Activated CD8-positive, alpha-beta memory T cell treated with anti-CD3 and anti-CD28 coated beads, Interleukin-2, amount 50 U/mL, for 24 hours (primary cell): ENCODE data around the gene BRICD5.
A peak's percentile ranks its signal among the peaks of the same experiment; 100 is the strongest.
"Not testable (repeated sequence)": the region's sequence is repeated elsewhere in the genome, so short reads cannot be mapped to it uniquely, and the experiment has no call there.

Experiments
- DNase-seq: peaks from one replicate; pipeline ENCODE4 v3.0.0-alpha.2; 2020; ENCODE audit errors: extremely low read depth

BRICD5 gene

GRCh38 chr16:2210386-2211365, at the start of gene BRICD5:
Gene BRICD5 (minus strand): TSS chr16:2210863. CDS start chr16:2210833, 30 bp downstream.
- no peak for DNase-seq

GRCh38 chr16:2260250-2260649, 49.6 kb upstream of the BRICD5 start:
- no peak for DNase-seq

- DNase-seq = not testable (repeated sequence)
Observed at GRCh38 chr16:2258530-2258929, 47.9 kb upstream of the BRICD5 start.

GRCh38 chr16:2257726-2258125, 47.1 kb upstream of the BRICD5 start:
- no peak for DNase-seq

DNA sequence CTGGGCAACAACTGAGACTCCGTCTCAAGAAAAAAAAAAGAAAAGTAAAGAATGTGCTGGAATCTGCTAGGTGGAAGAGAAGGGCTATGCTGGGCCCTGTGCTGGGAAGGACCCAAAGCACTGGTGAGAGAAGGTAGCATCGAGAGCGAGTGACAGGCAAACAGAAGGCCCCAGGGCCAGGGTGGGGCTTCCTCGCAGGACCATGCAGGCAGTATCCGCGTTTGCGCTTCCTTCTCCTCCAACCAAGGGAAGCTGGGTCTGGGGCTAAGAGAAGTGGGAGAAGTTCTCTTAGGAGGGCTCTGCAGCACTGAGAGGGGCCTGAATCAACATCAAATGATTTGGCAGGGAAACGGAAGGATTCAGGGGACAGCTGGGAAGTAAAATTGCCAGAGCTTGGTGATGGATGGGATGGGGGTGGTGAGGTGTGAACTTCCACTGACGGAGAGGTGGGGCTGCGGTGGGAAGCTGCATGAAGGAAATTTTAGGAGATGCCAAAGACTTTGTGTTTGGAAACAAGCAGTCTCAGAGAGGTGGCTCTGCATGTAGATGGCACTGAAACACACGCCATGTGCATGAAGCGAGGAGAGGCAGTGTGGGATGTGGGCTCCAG, 46.0 kb upstream of the BRICD5 start:
- DNase-seq = no peak

DNA sequence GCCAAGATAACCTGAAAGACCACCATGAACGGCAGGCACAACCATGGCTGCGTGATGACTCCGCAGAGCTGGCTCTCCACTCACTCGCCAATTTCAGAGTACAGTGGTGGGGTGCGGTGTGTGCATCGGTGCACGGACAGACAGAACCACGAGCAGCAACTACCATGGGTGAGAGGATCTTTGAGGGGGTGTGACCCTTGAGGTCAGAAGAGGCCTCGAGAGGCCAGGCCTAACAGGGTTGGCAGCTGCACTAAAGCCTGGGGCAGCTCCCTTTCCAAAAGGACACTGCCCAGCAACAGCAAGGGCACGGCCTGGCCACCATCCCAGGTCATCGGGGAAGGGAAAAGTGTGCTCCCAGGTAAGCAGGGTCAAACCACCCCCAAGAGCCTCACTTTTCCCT, 42.6 kb upstream of the BRICD5 start:
- no peak for DNase-seq

- no peak for DNase-seq
Observed at GRCh38 chr16:2252806-2253148, 42.1 kb upstream of the BRICD5 start.

DNA sequence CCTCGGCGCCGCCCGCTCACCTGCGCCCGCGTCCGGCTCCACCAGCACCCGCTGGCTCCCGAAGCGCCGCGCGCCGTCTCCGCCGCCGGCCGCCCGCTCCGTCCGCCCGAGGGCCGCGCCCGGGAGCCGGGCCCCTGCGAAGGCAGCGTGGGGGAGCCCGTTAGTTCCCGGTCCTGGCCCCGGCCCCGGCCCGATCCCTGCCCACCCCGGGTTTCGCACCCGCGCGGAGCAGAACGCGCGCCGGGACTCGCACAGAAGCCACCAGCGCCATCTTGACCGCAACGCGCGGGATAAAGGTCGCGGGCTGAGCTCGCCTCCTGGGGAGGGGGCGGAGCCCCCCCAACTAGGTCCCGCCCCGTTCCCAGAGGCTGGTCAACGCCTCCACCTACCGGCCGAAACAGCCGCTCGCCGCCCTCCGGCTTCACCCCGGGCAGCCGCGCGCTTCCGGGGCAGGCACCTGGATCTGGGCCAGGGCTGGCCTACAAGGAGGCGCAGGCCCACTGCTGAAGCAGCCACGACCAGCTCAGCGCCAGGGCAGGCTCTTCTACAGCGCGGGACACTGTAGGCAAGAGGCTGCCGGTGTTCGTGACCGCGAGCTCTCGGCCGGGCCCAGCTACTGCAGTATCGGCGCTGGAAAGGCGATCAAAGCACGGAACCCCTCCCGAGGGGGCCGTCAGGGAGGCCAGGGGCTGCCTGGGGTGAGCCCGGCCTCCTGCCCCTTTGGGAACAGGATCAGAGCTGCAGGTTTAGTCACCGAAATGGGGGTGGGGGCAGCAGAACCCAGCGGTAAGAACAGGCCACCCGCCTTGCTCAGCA, 40.8 kb upstream of the BRICD5 start, which contains the start of gene ECI1:
Gene ECI1, minus strand, starts transcription at position 292 of the 816 bp plus-strand sequence. Its CDS starts 21 bp downstream, at position 271.
- DNase-seq = peak; percentile 43

DNA sequence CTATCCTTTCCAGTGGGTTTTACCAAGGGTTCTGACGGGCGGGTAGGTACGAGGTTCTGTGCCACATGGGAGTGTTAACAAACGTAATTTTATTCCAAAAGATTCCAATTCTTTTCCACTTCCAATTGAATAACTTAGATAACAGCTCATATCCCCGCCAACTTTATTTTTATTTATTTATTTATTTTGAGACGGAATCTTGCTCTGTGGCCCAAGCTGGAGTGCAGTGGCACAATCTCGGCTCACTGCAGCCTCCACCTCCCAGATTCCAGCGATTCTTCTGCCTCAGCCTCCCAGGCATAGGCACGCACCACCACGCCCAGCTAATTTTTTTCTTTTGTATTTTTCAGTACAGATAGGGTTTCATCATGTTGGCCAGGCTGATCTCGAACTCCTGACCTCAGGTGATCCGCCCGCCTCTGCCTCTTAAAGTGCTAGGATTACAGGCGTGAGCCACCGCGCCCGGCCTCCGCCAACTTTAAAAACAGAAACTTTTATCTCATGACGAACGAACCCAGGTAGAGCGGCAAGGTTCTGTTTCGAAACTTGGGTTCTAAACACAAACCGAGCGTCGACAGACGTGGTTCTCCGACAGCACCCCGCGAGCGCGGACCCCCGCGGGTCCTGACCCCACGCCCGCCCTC, 40.1 kb upstream of the BRICD5 start:
- DNase-seq = no peak

- no peak for DNase-seq
Observed at GRCh38 chr16:2246301-2246885, 35.7 kb upstream of the BRICD5 start.

DNA sequence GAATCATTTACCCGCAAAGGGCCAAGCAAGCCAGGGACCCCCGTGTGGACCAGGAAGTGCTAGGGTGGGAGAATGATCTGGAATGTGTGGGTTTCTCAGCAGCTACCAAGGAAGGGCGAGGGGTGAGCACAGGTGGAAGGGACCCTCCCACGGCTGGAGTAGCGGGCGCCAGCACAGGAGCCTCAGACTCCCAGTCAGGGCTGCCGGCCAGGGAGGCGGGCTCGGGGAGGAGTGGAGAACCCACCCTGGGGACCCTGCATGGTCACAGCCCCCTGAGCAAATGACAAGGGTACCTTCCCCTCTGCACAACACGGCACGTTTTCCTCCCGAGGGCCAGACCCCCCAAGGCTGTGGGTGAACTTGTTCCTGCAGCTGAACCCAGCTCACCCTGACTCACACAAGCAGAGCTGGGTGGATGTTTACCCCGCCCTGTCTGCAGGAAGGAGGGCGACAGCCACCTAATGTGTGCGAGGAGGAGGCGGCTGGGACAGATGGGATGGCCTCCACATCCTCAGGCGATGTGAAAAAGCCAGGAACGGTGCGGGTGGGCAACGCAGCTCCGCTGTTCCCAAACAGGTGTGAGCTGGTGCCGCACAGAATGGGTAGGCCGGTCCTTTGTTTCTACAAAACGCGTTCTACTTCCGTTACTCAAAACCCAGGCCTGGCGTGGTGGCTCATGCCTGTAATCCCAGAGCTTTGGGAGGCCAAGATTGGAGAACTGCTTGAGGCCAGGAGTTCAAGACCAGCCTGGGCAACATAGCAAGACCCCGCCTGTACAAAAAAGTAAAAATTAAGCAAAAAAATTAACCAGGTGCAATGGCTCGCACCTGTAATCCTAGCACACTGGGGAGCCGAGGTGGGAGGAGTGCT, 34.5 kb upstream of the BRICD5 start:
- no peak for DNase-seq

- DNase-seq = no peak
Observed at GRCh38 chr16:2244301-2244700, 33.6 kb upstream of the BRICD5 start.

DNA sequence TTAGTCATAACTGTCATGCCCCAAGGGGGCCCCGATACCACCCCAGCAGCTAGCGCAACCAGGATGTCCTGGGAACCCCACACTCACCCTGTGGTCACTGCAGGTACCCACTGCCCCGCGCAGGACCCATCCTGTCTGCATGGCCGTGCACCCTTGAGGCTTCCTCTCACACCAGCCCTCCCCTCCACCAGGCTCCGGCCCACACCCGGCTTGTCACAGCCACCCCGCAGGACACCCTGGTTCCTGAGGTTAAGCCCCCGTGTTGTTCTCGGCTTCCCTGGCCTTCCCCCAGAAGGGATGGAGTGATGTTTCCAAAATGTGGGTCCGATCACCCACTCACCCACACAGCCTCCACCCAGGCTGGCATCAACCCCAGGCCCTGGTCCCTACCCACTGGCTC, 33.1 kb upstream of the BRICD5 start:
- DNase-seq = no peak

GRCh38 chr16:2243031-2243528, 32.4 kb upstream of the BRICD5 start:
- no peak for DNase-seq

DNA sequence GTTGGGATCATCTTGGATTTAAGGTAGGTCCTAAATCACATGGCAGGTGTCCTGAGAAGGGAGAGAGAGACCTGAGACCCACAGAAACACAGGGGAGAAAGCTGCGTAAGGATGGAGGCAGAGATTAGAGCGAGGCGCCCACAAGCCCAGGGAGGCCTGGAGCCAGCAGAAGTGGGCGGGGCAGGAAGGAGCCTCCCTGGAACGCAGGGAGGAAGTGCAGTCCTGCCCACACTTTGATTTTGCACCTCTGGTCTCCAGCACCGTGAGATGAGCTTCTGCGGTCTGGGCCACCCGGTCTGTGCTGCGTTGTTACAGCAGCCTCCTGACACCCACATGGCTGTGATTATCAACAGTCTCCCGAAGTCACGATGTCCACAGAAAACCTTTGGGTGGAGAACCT, 31.9 kb upstream of the BRICD5 start:
- no peak for DNase-seq

DNA sequence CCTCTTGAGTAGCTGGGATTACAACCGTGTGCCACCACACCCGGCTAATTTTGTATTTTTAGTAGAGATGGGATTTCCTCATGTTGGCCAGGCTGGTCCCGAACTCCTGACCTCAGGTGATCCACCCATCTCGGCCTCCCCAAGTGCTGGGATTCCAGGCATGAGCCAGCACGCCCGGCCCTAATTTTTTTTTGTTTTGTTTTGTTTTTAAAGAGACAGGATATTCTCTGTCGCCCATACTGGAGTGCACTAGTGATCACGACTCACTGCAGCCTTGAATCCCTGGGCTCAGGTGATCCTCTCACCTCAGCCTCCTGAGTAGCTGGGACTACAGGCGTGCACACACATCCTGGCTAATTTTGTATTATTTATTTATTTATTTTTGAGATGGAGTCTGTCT, 29.7 kb upstream of the BRICD5 start:
- not testable (repeated sequence) for DNase-seq

- DNase-seq = no peak
Observed at GRCh38 chr16:2238838-2239675, 28.4 kb upstream of the BRICD5 start.

DNA sequence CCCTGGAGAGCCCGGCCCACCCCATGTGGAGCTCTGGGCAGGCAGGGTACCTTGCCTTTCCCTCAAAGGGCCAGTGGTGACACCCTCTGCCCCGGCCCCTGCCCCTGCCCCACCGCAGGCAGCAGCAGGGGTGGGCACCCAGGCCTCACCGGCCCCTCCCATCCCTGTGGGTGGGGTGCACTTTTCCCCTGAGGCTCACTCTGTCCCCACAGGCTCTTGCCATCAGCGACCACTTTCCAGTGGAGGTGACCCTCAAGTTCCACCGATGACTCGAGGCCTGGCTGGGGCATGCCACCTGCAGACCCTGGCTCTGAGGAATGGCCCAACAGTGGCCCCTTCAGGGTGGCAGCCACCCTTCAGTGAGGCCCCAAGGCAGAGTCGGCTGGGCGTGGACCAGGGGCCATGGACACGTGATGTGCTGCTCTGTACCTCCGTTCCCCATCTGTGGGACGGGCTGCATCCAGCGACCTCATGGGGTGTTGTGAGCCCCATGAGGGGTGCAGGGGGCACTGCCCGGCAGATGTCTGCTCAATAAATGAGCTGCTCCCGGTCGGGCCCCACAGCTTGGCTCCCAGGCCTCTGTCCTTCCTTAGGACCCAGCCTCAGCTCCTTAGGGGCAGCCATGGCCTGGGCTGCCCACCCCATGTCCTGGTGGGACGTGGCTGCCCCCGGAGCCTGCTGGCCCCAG, 27.6 kb upstream of the BRICD5 start:
- no peak for DNase-seq
